Mucosa of descending colon (tissue), 3 donors: ENCODE results near the gene SPECC1L. TPM values are rescaled to one million over a fixed set of nuclear protein-coding genes. Genes with fewer than 3 reads are reported as not detected.

Experiments
- ATAC-seq: fragments of 200-7000 bp; cut with Tn5 transposase; one replicate; pipeline ENCODE4 v1.9.1; 2020; ENCODE audit warnings: mild to moderate bottlenecking, moderate library complexity
- DNase-seq, 3 donors: peaks; one replicate each; pipeline ENCODE4 v3.0.0-alpha.2; 2020
- H3K36me3 ChIP-seq: fragments of 200-600 bp; one replicate; pipeline ENCODE4 v1.8.0; 2021; ENCODE audit warnings: low read depth, mild to moderate bottlenecking
- H3K4me1 ChIP-seq: fragments of 200-600 bp; one replicate; pipeline ENCODE4 v1.8.0; 2021; ENCODE audit warnings: low read depth, mild to moderate bottlenecking
- H3K4me3 ChIP-seq: fragments of 200-600 bp; one replicate; pipeline ENCODE4 v1.8.0; 2021; ENCODE audit warnings: mild to moderate bottlenecking
- H3K9me3 ChIP-seq: fragments of 200-600 bp; one replicate; pipeline ENCODE4 v1.8.0; 2021; ENCODE audit warnings: mild to moderate bottlenecking
- intact Hi-C, 2 donors: fragments of 100-400 bp; cut with DNase I in 1 of 2; cut with micrococcal nuclease in 1 of 2; formaldehyde crosslinking; loops; one replicate each; pipeline versions ENCODE4 v1.11.0 to v1.11.1; 2022; cut with DNase I, micrococcal nuclease
- total RNA-seq, 3 donors: library from RNA; stranded (reverse); fragmentation: NEBNext Ultra II Directional in 2 of 3; extraction: Animal tissue kit (Norgen Biotek cat#: 25700) in 2 of 3; gene quantifications; one replicate each; pipeline versions ENCODE4 v1.2.1 to v1.2.4, GENCODE V29; 2021 to 2023
- TF ChIP-seq, protein P1 (sequence below): fragments of 200-600 bp; IDR thresholded peaks from one replicate; pipeline ENCODE4 v1.8.0; 2022; ENCODE audit warnings: antibody characterized with exemption, mild to moderate bottlenecking
- donor health status: DM: no; HTN: no; CAD: no; lungs with moderate emphysema.
- donor health status: DM: no; HTN: no; CAD: no.
- donor health status: DM: no; HTN: yes; CAD: no.

SPECC1L gene
- total RNA-seq, 3 donors from 2014 or later = 78.7 to 116 (median 105) TPM

- ATAC-seq (no peak), DNase-seq (peak in 1 of 3 donors; percentile 21)
- no peaks in the 10 kb centered on the region for H3K36me3 ChIP-seq
- H3K9me3 ChIP-seq = no peaks in the 10 kb centered on the region
- TF ChIP-seq, protein P1, sequence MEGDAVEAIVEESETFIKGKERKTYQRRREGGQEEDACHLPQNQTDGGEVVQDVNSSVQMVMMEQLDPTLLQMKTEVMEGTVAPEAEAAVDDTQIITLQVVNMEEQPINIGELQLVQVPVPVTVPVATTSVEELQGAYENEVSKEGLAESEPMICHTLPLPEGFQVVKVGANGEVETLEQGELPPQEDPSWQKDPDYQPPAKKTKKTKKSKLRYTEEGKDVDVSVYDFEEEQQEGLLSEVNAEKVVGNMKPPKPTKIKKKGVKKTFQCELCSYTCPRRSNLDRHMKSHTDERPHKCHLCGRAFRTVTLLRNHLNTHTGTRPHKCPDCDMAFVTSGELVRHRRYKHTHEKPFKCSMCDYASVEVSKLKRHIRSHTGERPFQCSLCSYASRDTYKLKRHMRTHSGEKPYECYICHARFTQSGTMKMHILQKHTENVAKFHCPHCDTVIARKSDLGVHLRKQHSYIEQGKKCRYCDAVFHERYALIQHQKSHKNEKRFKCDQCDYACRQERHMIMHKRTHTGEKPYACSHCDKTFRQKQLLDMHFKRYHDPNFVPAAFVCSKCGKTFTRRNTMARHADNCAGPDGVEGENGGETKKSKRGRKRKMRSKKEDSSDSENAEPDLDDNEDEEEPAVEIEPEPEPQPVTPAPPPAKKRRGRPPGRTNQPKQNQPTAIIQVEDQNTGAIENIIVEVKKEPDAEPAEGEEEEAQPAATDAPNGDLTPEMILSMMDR = no peak
- H3K4me3 ChIP-seq = no peak overlapping the region
- H3K4me1 ChIP-seq = peaks cover 32% of the 10 kb centered on the region
- intact Hi-C loops = loop anchor here (10.0 kb wide), 2 partner anchors 86 to 96 kb away; no protein-coding TSS in a partner anchor
Measured at GRCh38 chr22:24428751-24429410, 158.2 kb downstream of the SPECC1L start.

GRCh38 chr22:24429411-24430365, 159.1 kb downstream of the SPECC1L start:
- TF ChIP-seq, protein P1 = no peak
- DNase-seq = peak in 2 of 3 donors; percentile 52 to 78
- no peak for ATAC-seq
- H3K9me3 ChIP-seq = no peaks in the 10 kb centered on the region
- H3K36me3 ChIP-seq = no peaks in the 10 kb centered on the region
- peaks cover 35% of the 10 kb centered on the region for H3K4me1 ChIP-seq
- intact Hi-C loops = loop anchor here (10.0 kb wide), 2 partner anchors 85 to 95 kb away; no protein-coding TSS in a partner anchor
- H3K4me3 ChIP-seq = no peak overlapping the region

GRCh38 chr22:24430431-24431308, 160.0 kb downstream of the SPECC1L start:
- Histone ChIP-seq H3K9me3 (no peaks in the 10 kb centered on the region), H3K36me3 (no peaks in the 10 kb centered on the region), H3K4me1 (peaks cover 41% of the 10 kb centered on the region), H3K4me3 (no peak overlapping the region)
- TF ChIP-seq, protein P1 = no peak
- ATAC-seq = no peak
- DNase-seq = no peak
- intact Hi-C loops = no loop called here

DNA sequence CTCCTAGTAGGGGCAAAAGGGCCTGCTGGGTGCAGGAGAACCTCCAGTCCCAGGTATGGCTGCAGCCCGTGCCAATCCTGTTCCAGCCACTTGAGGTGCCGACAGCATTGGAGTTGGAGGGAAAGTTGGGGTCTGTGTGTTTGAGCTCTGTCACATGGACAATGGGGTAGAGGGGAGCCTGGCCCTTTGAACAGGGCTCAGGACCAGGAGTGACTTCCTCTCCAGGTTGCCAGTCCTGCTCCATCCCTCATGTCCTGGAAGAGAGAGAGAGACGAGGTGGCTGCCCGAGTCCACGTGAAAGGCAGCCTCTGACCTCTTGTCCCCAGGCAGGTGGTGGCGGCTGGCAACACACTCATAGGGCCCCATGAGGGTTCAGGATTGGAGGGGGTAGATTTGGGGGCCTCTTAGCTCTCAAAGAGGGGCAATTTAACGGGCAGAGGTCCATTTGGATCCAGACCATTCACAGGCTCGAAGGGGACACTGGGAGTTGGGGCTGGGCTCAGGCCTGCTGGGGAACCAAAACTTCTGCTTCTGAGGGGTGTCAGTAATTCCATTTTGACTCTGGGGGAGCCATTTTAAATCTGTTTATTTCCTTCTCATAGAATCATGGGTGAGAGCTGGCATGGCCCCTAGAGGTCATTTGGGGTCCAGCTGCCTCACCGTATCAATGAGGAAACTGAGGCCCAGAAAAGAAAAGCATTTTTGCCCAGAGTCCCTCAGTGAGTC, 160.8 kb downstream of the SPECC1L start:
- TF ChIP-seq, protein P1 = no peak
- intact Hi-C loops = no loop called here
- Histone ChIP-seq H3K4me1 (peaks cover 41% of the 10 kb centered on the region), H3K4me3 (no peak overlapping the region), H3K9me3 (no peaks in the 10 kb centered on the region), H3K36me3 (no peaks in the 10 kb centered on the region)
- no peak for DNase-seq
- no peak for ATAC-seq
